Measurements from ENCODE around the gene TRAPPC14. TPM values are rescaled to one million over a fixed set of nuclear protein-coding genes. Genes with fewer than 3 reads are reported as not detected.
A peak's percentile ranks its signal among the peaks of the same experiment; 100 is the strongest.
"Not testable (repeated sequence)": the region's sequence is repeated elsewhere in the genome, so short reads cannot be mapped to it uniquely, and the experiment has no call there.

The TRAPPC14 gene, protein sequence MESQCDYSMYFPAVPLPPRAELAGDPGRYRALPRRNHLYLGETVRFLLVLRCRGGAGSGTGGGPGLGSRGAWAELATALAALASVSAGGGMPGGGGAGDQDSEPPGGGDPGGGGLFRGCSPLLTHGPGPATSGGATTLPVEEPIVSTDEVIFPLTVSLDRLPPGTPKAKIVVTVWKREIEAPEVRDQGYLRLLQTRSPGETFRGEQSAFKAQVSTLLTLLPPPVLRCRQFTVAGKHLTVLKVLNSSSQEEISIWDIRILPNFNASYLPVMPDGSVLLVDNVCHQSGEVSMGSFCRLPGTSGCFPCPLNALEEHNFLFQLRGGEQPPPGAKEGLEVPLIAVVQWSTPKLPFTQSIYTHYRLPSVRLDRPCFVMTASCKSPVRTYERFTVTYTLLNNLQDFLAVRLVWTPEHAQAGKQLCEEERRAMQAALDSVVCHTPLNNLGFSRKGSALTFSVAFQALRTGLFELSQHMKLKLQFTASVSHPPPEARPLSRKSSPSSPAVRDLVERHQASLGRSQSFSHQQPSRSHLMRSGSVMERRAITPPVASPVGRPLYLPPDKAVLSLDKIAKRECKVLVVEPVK
- total RNA-seq: 11.2 and 12.7 TPM in 2 replicates
- polyA plus RNA-seq (2012): 20.5 TPM

DNA sequence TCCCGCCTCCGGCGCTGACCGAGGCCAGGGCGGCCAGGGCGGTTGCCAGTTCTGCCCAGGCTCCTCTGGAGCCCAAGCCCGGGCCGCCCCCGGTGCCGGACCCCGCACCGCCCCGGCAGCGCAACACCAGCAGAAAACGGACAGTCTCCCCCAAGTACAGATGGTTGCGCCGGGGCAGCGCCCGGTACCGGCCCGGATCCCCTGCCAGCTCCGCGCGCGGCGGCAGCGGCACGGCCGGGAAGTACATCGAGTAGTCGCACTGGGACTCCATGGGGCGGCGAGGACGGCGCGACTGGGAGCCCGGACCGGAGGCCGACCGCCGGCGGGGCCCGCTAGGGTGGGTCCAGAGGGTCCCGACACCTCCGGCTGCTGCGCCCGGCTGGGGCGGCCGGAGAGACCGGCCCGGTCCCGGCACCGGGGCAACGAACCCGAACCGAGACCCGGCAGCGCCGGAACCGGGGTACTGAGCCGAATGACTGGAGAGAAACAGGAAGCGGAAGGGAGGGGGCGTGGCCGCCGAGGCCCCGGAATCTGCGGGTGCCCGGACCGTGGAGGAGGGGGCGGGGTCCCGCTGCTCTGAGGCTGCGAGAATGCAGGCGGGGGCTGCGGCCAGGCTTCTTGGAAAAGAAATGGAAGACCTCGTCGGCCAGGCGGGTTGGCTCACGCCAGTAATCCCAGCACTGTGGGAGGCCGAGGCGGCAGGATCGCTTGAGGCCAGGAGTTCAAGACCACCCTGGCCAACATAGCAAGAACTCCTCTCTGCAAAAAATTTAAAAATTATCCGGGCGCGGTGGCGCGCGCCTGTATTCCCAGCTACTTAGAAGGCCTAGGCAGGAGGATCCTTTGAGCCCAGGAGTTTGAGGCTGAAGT is at the start of gene TRAPPC14:
Gene TRAPPC14, minus strand, starts transcription at position 495 of the 870 bp plus-strand sequence. Its CDS starts 224 bp downstream, at position 271.
- peak; percentile 92 for DNase-seq (ENCODE audit: low read depth)

DNA sequence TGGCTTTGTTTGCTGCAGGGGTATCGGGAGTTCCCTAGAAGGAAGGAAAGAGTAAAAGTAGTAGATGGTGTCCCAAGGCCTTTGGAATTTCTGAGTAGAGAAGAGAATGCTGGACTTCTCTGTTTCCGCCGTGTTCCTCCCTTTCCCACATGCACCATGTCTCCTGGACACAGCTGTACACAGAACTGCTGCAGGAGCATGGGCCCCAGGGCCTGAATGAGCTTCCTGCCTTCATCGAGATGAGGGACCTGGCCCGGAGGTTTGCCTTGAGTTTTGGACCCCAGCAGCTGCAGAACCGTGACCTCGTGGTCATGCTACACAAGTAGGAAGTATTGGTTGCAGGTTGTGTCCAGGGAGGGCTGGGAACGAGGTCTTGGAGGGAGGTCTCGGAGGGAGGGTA is 45.9 kb upstream of the TRAPPC14 start:
- no peak for DNase-seq (ENCODE audit: low read depth)

DNA sequence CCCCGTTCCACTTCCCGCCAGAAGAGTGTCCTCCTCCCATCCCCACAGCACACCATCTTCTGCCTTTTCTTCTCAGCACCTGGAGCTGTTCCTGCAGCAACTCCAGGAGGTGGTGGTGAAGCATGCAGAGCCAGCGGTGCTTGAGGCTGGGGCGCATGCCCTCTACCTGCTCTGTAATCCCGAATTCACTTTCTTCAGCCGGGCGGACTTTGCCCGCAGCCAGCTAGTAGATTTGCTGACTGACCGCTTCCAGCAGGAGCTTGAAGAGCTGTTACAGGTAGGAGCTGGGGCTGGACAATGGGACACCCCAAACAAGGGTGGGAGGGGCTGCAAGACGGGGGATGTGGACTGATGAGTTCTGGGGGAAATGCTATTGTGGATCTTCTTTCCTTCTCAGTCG is 42.2 kb upstream of the TRAPPC14 start:
- no peak for DNase-seq (ENCODE audit: low read depth)

DNA sequence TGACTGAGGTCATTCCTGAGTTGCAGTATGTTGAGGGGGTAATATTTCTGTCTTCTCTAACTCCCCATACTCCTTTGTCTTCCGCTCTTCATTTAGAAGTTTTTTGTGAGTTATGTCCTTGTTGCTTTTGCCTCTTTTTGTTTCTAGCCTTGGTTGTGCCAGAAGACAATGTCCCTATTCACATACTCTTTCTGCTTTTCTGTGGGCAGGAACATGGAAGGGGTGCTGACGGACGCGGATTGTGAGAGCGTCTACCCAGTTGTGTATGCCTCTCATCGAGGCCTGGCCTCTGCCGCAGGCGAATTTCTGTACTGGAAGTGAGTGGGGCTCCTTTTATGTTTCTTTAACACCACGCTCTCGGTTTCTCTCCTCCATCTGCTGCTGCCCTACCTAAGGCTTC is 39.7 kb upstream of the TRAPPC14 start:
- no peak for DNase-seq (ENCODE audit: low read depth)

DNA sequence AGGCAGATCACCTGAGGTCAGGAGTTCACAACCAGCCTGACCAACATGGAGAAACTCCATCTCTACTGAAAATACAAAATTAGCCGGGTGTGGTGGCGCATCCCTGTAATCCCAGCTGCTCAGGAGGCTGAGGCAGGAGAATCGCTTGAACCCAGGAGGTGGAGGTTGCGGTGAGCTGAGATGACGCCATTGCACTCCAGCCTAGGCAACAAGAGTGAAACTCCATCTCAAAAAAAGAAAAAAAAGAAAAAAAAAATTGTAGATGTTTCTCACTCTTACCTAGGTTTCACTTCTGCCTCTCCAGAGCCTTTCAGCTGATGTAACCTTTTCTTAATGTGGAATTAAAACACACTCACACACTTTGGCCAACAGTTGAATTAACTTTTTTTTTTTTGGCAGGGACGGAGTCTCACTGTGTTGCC is 37.4 kb upstream of the TRAPPC14 start:
- not testable (repeated sequence) for DNase-seq (ENCODE audit: low read depth)

DNA sequence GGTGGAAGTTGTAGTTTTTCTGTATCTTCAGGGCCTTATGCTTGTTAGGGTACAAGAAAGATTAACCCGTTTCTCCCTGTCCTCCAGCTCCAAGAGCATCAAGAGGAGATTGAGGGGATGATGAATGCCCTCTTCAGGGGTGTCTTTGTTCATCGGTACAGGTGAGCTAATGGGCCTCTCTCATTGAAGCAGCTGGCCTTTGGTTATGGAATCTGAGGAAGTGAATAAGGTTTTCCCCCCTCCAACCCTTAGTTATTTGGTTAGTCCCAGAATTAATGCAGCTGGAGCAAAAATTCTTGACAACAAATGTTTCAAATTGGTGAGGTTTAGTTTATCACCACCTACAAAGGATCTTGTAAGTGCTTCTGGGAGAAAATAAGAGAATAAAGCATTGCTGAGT is 36.7 kb upstream of the TRAPPC14 start:
- DNase-seq (ENCODE audit: low read depth): no peak

DNA sequence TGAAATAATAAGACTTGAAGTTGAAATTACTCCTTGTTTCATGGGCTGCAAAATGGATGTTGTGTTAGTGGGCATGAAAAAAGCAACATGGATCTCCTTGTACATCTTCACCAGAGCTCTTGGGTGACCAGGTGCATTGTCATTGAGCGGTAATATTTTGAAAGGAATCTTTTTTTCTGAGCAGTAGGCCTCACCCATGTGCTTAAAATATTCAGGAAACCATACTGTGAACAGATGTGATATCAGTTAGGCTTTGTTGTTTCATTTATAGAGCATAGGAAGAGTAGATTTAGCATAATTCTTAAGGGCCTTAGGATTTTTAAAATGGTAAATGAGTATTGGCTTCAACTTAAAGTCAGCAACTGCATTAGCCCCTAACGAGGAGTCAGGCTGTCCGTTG is 34.4 kb upstream of the TRAPPC14 start:
- DNase-seq (ENCODE audit: low read depth): no peak

DNA sequence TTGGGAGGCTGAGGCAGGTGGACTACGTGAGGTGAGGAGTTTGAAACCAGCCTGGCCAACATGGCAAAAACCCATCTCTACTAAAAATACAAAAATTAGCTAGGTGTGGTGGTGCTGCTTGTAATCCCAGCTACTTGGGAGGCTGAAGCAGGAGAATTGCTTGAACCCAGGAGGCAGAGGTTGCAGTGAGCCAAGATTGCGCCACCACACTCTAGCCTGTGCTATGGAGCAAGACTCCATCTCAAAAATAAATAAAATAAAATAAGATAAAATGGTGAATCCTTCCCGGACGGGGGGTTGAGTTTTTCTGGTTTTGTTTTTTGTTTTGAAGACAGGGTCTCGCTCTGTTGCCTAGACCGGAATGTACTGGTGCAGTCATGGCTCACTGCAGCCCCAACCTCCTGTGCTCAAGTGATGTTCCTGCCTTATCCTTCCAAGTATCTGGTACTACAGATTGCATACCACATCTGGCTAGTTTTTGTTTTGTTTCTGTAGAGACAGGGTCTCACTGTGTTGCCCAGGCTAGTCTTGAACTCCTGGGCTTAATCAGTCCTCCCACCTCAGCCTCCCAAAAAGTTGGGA is 33.8 kb upstream of the TRAPPC14 start:
- not testable (repeated sequence) for DNase-seq (ENCODE audit: low read depth)

DNA sequence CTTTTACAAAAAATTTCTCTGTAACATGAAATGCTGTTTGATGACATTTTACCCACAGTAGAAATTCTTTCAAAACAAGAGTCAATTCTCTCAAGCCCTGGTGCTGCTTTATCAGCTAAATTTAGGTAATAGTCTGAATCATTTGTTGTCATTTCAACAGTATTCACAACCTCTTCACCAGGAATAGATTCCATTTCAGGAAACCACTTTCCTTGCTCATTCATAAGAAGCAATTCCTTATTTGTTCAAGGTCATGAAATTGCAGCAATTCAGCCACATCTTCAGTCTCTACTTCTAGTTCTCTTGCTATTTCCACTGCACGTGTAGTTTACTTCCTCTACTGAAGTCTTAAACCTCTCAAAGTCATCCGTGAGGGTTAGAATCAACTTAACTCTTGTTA is 33.3 kb upstream of the TRAPPC14 start:
- DNase-seq (ENCODE audit: low read depth): no peak

DNA sequence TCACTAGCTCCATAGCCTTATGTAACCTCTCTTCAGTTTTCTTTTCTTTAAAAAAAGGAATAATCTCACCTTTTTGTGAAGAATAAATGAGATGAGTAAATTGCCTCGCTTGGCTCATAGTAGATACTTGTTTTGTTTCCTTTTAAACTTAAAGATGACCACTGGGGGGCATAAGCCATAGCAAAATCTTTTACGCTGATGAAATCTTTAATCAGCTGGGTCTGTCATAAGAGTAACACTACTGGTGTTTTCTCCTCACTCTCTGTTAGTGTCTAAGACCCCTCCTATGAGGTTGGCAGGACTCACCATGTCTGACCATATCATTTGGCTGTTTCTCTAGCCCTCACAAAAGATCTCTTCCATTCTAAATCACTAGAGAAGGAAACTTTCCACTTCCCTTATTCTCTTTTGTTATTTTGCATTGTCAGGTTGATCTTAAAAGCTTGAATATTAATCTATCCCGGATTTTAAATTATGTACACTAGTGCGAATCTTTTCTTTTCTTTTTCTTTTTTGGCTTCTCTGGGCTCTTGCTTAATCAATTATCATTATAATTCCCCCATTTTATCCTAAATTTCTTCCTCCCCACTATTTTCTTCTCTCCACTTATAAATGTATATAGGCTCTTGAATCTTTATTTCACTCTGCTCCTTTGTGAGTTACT is 31.7 kb upstream of the TRAPPC14 start:
- peak; percentile 51 for DNase-seq (ENCODE audit: low read depth)

DNA sequence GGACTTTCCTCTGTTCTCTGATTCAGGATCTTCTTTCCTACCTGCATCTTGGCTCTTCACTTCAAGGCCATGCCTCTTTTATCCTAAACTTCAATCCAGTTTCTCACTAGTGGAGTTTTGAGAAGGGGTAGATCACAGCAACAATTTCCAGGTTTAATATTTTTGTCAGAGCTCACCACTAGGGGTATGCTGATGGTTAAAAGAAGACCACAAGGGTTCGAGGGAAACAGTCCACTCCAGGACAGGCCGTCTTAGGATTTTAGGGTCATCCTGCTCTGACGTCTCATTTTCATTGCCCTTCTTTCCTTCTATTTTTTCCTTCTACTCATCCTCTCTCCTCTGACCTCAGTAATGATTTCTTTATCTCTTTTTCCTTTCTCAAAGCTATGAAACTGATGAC is 30.5 kb upstream of the TRAPPC14 start:
- DNase-seq (ENCODE audit: low read depth): no peak

DNA sequence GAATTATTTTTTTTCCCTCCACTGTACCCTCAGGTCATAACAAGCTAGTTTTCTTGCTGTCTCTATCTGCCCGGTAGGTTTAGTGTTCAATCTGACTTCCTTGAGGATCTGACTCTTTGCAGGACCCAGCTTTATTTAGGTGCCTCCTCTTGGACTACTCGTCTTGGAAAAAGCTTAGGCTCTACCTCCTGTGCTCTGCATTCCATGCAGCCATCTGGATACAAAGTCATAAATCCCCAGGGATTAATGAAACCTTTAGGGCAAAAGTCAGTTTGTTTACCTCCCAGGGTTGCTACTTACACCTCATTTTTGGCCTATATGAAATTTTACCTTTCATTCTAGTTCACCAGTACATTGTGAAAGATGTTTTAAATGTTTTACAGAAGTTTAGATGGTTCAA is 27.2 kb upstream of the TRAPPC14 start:
- DNase-seq (ENCODE audit: low read depth): no peak

DNA sequence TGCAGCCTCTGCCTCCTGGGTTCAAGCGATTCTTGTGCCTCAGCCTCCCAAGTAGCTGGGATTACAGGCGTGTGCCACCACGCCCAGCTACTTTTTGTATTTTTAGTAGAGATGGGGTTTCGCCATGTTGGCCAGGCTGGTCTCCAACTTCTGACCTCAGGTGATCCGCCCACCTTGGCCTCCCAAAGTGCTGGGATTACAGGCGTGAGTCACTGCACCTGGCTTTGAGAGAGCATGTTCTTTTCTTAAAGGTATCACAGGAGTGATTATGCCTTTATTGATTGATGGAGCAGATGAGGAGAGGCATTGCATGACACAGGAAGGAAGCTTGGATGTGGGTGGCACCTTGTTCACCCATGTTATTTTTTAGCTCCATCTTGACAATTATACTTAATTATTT is 24.6 kb upstream of the TRAPPC14 start:
- DNase-seq (ENCODE audit: low read depth): not testable (repeated sequence)

DNA sequence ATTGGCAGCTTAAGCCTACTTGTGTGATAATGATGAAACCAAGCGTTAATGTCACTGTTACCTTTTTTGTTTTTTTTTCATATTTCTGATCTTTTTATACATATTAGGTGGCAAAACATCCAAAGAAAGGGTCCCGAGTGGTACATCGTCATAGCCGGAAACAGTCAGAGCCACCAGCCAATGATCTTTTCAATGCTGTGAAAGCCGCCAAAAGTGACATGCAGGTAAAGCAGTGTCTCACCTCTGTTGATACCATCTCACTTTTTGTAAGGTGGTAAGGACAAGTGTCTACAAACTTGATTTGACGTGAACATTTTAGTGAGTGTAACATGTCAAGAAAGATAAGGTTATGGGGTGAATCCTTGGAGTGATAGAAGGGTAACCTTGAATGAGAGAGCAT is 24.1 kb upstream of the TRAPPC14 start:
- DNase-seq (ENCODE audit: low read depth): not testable (repeated sequence)

DNA sequence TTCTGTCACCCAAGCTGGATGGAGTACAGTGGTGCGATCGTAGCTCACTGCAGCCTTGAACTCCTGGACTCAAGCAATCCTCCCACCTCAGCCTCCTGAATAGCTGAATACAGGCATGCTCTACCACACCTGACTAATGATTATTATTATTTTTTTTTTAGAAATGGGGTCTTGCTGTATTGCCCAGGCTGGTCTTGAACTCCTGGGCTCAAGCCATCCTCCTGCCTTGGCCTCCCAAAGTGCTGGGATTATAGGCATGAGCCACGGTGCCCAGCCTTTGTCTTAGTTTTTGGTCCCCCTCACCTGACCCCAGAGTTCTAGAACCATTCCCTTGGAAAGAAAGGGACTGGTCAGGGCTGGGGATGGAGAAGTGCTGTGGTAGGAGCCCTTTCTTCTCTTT is 21.6 kb upstream of the TRAPPC14 start:
- DNase-seq (ENCODE audit: low read depth): not testable (repeated sequence)

DNA sequence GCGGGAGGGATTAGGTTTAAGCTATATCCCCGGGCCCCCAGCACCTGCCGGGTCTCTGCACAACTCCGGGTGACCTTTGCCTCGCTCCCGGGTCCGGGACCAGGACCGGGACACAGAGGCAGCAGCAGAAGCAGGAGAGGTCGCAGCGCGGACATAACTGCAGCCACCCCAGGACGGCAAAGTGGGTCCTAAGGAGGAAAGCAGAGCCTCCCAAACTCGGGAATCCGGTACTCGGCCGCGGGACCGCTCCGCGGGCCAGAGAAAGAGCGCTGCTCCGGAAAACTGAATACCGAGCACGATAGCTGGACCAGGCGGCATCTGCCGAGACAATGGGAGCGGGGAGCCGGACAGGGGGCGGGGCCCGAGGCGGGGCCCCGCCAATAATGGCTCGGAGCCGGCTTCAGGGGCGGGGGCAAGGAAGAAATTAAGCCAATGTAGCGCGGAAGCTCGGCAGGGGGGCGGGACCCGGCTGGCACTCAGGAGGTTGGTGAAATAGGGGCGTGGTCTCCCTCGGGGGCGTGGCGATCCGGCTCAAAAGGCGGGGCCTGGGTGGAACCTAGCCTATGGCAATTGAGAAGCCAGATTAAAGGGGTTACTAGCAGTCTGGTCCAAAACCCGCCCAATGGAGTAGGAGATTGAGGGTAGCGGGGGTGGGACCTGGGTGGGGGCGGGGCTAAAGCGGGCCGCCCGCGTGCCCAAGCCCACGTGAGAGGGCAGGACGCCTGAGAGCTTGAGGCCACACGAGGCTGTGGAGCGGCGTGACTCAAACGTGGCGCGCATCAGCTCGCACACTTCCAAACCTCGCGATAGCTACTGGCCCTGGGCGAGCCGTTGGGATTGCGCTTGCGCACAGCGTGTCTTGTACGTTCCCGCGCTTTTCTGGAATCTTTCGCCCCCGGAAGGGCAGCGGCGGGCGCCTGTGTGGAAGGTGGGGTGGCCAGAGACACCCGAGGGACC is 18.8 kb upstream of the TRAPPC14 start, which contains the start of the genes GPC2 and STAG3:
Gene GPC2, minus strand, starts transcription at position 337 of the 957 bp plus-strand sequence. Its CDS starts 182 bp downstream, at position 155.
Gene STAG3, plus strand, starts transcription at position 874 of the 957 bp plus-strand sequence. CDS start 2,639 bp downstream, outside the sequence.
- DNase-seq (ENCODE audit: low read depth): peak; percentile 99

DNA sequence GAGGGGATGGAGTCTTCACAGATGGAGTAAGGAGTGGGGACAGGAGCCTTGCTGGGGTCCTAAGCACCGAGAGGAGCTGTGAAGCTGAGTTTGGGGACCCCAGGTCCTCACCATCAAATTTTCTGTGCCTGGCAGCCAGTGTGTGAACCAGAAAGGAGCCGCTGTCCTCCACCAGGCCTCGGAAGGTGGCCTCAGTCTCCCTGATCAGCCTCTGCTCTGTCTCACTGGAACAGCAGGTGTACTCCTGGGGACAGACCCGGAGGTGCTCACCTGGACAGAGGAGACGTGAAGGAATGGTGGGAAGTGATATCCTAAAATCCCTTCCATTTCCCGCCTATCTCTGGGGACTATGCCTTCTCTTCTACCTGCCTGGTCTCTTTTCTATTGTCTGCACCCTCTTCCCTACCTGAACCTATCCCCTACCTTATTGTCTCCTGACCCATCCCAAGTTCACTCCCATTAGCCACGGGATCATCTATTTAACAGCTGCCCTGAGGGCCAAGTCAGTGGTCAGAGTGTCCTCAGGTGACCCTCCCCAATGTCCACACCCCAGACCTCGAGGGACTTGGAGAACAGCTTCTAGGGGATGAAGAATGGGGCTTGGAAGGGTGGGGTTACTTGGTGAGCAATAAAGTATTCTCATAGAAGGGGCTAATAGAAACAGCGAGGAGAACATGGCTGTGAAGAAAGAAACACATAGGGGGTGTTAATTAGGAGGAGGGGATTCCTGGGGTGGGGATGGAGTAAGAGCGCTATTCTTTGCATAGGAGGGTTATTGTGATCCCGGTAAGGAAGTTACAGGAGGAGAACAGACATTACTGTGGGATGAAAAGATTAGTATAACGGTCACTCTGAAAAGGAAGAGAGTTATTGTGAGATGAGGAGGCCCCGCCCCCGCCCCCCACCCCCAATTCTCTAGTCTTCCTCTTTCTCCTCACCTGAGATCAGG is 17.8 kb upstream of the TRAPPC14 start:
- DNase-seq (ENCODE audit: low read depth): peak; percentile 63

DNA sequence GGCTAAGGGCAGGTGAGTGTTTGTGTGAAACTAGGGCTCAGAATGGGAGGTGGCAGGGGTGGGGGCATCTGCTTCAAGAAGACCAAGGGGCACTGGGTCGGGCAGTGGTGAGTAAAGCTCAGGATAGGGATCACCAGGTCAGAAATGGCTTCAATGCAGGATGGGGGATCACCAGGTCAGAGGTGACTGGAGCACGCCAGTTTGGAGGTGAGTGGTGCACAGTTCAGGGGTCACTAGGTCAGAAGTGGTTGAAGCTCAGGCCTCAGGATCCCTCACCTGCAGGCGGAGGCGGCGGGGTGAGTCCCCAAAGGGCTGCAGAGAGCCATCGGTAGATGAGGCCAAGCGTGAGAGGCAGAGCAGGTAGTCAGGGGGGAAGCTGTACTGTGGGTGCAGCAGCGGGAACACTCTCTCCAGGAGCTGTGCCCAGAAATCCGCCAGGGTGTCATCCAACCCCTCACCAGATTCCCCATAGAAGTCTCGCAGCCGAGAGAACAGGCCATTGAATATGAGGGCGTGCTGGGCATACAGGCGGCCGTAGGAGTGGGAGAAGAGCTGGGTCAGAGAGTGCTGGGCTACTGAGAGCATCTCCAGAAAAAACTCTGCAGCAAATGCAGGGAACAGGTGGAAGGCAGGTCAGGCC is 16.9 kb upstream of the TRAPPC14 start:
- DNase-seq (ENCODE audit: low read depth): no peak
